ENCODE measurements around the gene RAVER1.
A peak's percentile ranks its signal among the peaks of the same experiment; 100 is the strongest.

RAVER1 gene

GRCh38 chr19:10309423-10309822 is 23.9 kb downstream of the RAVER1 start, which contains the start of gene ZGLP1:
ZGLP1 (minus strand) TSS chr19:10309815.
- H3K36me3 ChIP-seq (ENCODE audit: insufficient read depth, low read depth, low read length): peaks cover 6% of the 10 kb centered on the region; the same call in 1 of the 2 replicates
- H3K9me3 ChIP-seq (ENCODE audit: insufficient read depth, low read depth, low read length): no peaks in the 10 kb centered on the region
- H3K27me3 ChIP-seq (ENCODE audit: insufficient read depth, low read length): no peaks in the 10 kb centered on the region
- no peak within 1 kb of the TSS for H3K9ac ChIP-seq (ENCODE audit: low read depth, low read length)
- no peak within 1 kb of the TSS for H3K27ac ChIP-seq (ENCODE audit: low read length)
- H3K4me3 ChIP-seq (ENCODE audit: low read length): no peak within 1 kb of the TSS
- no peaks in the 10 kb centered on the region for H3K4me1 ChIP-seq (ENCODE audit: insufficient read depth, low read length)

- peaks cover 6% of the 10 kb centered on the region; the same call in 1 of the 2 replicates for H3K36me3 ChIP-seq (ENCODE audit: insufficient read depth, low read depth, low read length)
- H3K4me1 ChIP-seq (ENCODE audit: insufficient read depth, low read length): no peaks in the 10 kb centered on the region
- no peaks in the 10 kb centered on the region; the same call in 1 of the 2 replicates for H3K27me3 ChIP-seq (ENCODE audit: insufficient read depth, low read length)
- no peak overlapping the region for H3K9ac ChIP-seq (ENCODE audit: low read depth, low read length)
- no peaks in the 10 kb centered on the region for H3K9me3 ChIP-seq (ENCODE audit: insufficient read depth, low read depth, low read length)
- H3K27ac ChIP-seq (ENCODE audit: low read length): no peak overlapping the region
- H3K4me3 ChIP-seq (ENCODE audit: low read length): no peak overlapping the region
Observed at GRCh38 chr19:10306327-10306726, 27.0 kb downstream of the RAVER1 start.

GRCh38 chr19:10305139-10305806 is 28.1 kb downstream of the RAVER1 start:
- H3K9ac ChIP-seq (ENCODE audit: low read depth, low read length): no peak overlapping the region
- H3K4me3 ChIP-seq (ENCODE audit: low read length): no peak overlapping the region
- no peaks in the 10 kb centered on the region for H3K9me3 ChIP-seq (ENCODE audit: insufficient read depth, low read depth, low read length)
- H3K36me3 ChIP-seq (ENCODE audit: insufficient read depth, low read depth, low read length): peaks cover 6% of the 10 kb centered on the region; the same call in 1 of the 2 replicates
- no peaks in the 10 kb centered on the region; the same call in 1 of the 2 replicates for H3K27me3 ChIP-seq (ENCODE audit: insufficient read depth, low read length)
- H3K27ac ChIP-seq (ENCODE audit: low read length): no peak overlapping the region
- no peaks in the 10 kb centered on the region for H3K4me1 ChIP-seq (ENCODE audit: insufficient read depth, low read length)

GRCh38 chr19:10299545-10300458 is 33.5 kb downstream of the RAVER1 start:
- Histone ChIP-seq H3K4me3 (ENCODE audit: low read length) (no peak overlapping the region), H3K27me3 (ENCODE audit: insufficient read depth, low read length) (peaks cover 30% of the 10 kb centered on the region), H3K9ac (ENCODE audit: low read depth, low read length) (no peak overlapping the region), H3K9me3 (ENCODE audit: insufficient read depth, low read depth, low read length) (no peaks in the 10 kb centered on the region), H3K27ac (ENCODE audit: low read length) (no peak overlapping the region), H3K36me3 (ENCODE audit: insufficient read depth, low read depth, low read length) (no peaks in the 10 kb centered on the region), H3K4me1 (ENCODE audit: insufficient read depth, low read length) (no peaks in the 10 kb centered on the region)

- Histone ChIP-seq H3K27ac (ENCODE audit: low read length) (no peak overlapping the region), H3K9me3 (ENCODE audit: insufficient read depth, low read depth, low read length) (no peaks in the 10 kb centered on the region), H3K27me3 (ENCODE audit: insufficient read depth, low read length) (peaks cover 68% of the 10 kb centered on the region), H3K36me3 (ENCODE audit: insufficient read depth, low read depth, low read length) (no peaks in the 10 kb centered on the region), H3K9ac (ENCODE audit: low read depth, low read length) (no peak overlapping the region), H3K4me1 (ENCODE audit: insufficient read depth, low read length) (peaks cover 5% of the 10 kb centered on the region; the same call in 1 of the 2 replicates), H3K4me3 (ENCODE audit: low read length) (peak overlapping the region; percentile 49; the same call in 1 of the 2 replicates)
Observed at GRCh38 chr19:10295847-10296591, 37.3 kb downstream of the RAVER1 start.

GRCh38 chr19:10295305-10295846 is 38.0 kb downstream of the RAVER1 start:
- H3K27me3 ChIP-seq (ENCODE audit: insufficient read depth, low read length): peaks cover 75% of the 10 kb centered on the region
- no peak overlapping the region for H3K9ac ChIP-seq (ENCODE audit: low read depth, low read length)

GRCh38 chr19:10294368-10294697 is 39.0 kb downstream of the RAVER1 start:
- no peaks in the 10 kb centered on the region for H3K9me3 ChIP-seq (ENCODE audit: insufficient read depth, low read depth, low read length)
- no peak overlapping the region for H3K9ac ChIP-seq (ENCODE audit: low read depth, low read length)
- no peaks in the 10 kb centered on the region for H3K36me3 ChIP-seq (ENCODE audit: insufficient read depth, low read depth, low read length)
- H3K27me3 ChIP-seq (ENCODE audit: insufficient read depth, low read length): peaks cover 85% of the 10 kb centered on the region
- H3K4me1 ChIP-seq (ENCODE audit: insufficient read depth, low read length): peaks cover 8% of the 10 kb centered on the region; the same call in 1 of the 2 replicates
- no peak overlapping the region for H3K4me3 ChIP-seq (ENCODE audit: low read length)
- H3K27ac ChIP-seq (ENCODE audit: low read length): no peak overlapping the region

More at GRCh38 chr19:10295305-10295846, 38.0 kb downstream of the RAVER1 start:
- Histone ChIP-seq H3K4me3 (ENCODE audit: low read length) (peak overlapping the region; percentile 49; the same call in 1 of the 2 replicates), H3K4me1 (ENCODE audit: insufficient read depth, low read length) (peaks cover 6% of the 10 kb centered on the region; the same call in 1 of the 2 replicates), H3K9me3 (ENCODE audit: insufficient read depth, low read depth, low read length) (no peaks in the 10 kb centered on the region), H3K27ac (ENCODE audit: low read length) (no peak overlapping the region), H3K36me3 (ENCODE audit: insufficient read depth, low read depth, low read length) (no peaks in the 10 kb centered on the region)

GRCh38 chr19:10293637-10294367 is 39.5 kb downstream of the RAVER1 start:
- no peaks in the 10 kb centered on the region for H3K9me3 ChIP-seq (ENCODE audit: insufficient read depth, low read depth, low read length)
- no peak overlapping the region for H3K4me3 ChIP-seq (ENCODE audit: low read length)
- H3K9ac ChIP-seq (ENCODE audit: low read depth, low read length): no peak overlapping the region
- no peaks in the 10 kb centered on the region for H3K36me3 ChIP-seq (ENCODE audit: insufficient read depth, low read depth, low read length)
- no peak overlapping the region for H3K27ac ChIP-seq (ENCODE audit: low read length)
- peaks cover 90% of the 10 kb centered on the region for H3K27me3 ChIP-seq (ENCODE audit: insufficient read depth, low read length)
- peaks cover 11% of the 10 kb centered on the region; the same call in 1 of the 2 replicates for H3K4me1 ChIP-seq (ENCODE audit: insufficient read depth, low read length)

- Histone ChIP-seq H3K4me3 (ENCODE audit: low read length) (peak overlapping the region; percentile 56), H3K27me3 (ENCODE audit: insufficient read depth, low read length) (peaks cover 97% of the 10 kb centered on the region), H3K27ac (ENCODE audit: low read length) (no peak overlapping the region), H3K4me1 (ENCODE audit: insufficient read depth, low read length) (peaks cover 12% of the 10 kb centered on the region; the same call in 1 of the 2 replicates), H3K9me3 (ENCODE audit: insufficient read depth, low read depth, low read length) (no peaks in the 10 kb centered on the region), H3K9ac (ENCODE audit: low read depth, low read length) (no peak overlapping the region), H3K36me3 (ENCODE audit: insufficient read depth, low read depth, low read length) (no peaks in the 10 kb centered on the region)
Observed at GRCh38 chr19:10292789-10293636, 40.3 kb downstream of the RAVER1 start.

- H3K4me1 ChIP-seq (ENCODE audit: insufficient read depth, low read length): peaks cover 12% of the 10 kb centered on the region; the same call in 1 of the 2 replicates
- H3K27ac ChIP-seq (ENCODE audit: low read length): no peak overlapping the region
- peaks cover 98% of the 10 kb centered on the region for H3K27me3 ChIP-seq (ENCODE audit: insufficient read depth, low read length)
- no peaks in the 10 kb centered on the region for H3K36me3 ChIP-seq (ENCODE audit: insufficient read depth, low read depth, low read length)
- peak overlapping the region; percentile 69 for H3K4me3 ChIP-seq (ENCODE audit: low read length)
- H3K9me3 ChIP-seq (ENCODE audit: insufficient read depth, low read depth, low read length): no peaks in the 10 kb centered on the region
- no peak overlapping the region for H3K9ac ChIP-seq (ENCODE audit: low read depth, low read length)
Observed at GRCh38 chr19:10292206-10292788, 41.0 kb downstream of the RAVER1 start.
